Lower leg skin (tissue), 4 donors: ENCODE data around the gene DMRT2. TPM values are rescaled to one million over a fixed set of nuclear protein-coding genes. Genes with fewer than 3 reads are reported as not detected.

Experiments used
- DNase-seq, 2 donors: peaks; one replicate each; pipeline ENCODE4 v3.0.0-alpha.2; 2019; ENCODE audit warnings: low spot score in 2 of 2
- H3K4me3 ChIP-seq: fragments of 200-600 bp; sonication (generic); 2 replicates; pipeline ENCODE4 v1.5.1; 2017; ENCODE audit warnings: mild to moderate bottlenecking, low read depth; ENCODE audit not compliant: poor library complexity, severe bottlenecking
- POLR2A ChIP-seq, 2 donors: fragments of 450-650 bp; IDR thresholded peaks; one replicate each; pipeline ENCODE4 v1.6.1; 2016 to 2017; ENCODE audit warnings: antibody characterized with exemption in 2 of 2, mild to moderate bottlenecking in 1 of 2, moderate library complexity in 1 of 2
- WGBS, 2 donors: methylation state at CpG; one replicate each; pipeline ENCODE4 v1.1.5; 2018; 5-methylcytosine and 5-hydroxymethylcytosine counted together
- intact Hi-C: fragments of 100-400 bp; cut with DNase I; formaldehyde crosslinking; loops from one replicate; pipeline ENCODE4 v1.15.0; 2023; ENCODE audit warnings: low total_unique reads
- total RNA-seq, 4 donors: library from RNA; depleted of rRNA; stranded (reverse); fragments of >200 nt; gene quantifications; one replicate each; pipeline ENCODE4 v1.1.0, GENCODE V29; 2016
- TF ChIP-seq, protein P1 (sequence below), 3 donors: fragments of 450-650 bp; IDR thresholded peaks; one replicate each; pipeline ENCODE4 v1.5.1; 2016; ENCODE audit warnings: antibody characterized with exemption in 3 of 3, mild to moderate bottlenecking in 3 of 3, moderate library complexity in 2 of 3

DMRT2 gene
- total RNA-seq, 4 donors from 2014 or later, result 0.22 to 0.81 TPM; not detected in 2

DNA sequence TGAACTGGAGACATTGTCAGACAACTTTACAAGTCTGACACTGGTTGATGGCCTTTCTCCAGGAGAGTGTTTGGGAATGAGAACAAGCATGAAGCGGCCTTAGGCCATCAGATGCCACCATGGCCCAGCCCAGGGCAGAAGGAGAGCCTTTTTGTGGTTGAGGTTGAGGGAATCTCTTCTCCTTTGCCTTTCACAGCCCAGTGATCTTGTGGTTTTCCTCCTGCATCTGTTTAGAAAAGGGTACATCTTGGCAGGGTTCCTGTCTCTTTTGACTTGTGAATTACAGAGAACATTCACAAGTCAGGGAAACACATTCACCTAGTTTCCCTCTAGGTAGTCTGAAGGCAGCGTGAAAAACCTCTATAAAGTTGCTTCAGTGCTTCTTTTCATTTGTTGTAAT is 27.5 kb downstream of the DMRT2 start:
- H3K4me3 ChIP-seq, result no peak overlapping the region
- WGBS, 2 donors, result 71 to 92% methylated on average over 2 of the region's 2 CpGs
- no peak for DNase-seq
- no peak for TF ChIP-seq POLR2A (IDR thresholded peaks at IDR 0.05)
- TF ChIP-seq, protein P1, sequence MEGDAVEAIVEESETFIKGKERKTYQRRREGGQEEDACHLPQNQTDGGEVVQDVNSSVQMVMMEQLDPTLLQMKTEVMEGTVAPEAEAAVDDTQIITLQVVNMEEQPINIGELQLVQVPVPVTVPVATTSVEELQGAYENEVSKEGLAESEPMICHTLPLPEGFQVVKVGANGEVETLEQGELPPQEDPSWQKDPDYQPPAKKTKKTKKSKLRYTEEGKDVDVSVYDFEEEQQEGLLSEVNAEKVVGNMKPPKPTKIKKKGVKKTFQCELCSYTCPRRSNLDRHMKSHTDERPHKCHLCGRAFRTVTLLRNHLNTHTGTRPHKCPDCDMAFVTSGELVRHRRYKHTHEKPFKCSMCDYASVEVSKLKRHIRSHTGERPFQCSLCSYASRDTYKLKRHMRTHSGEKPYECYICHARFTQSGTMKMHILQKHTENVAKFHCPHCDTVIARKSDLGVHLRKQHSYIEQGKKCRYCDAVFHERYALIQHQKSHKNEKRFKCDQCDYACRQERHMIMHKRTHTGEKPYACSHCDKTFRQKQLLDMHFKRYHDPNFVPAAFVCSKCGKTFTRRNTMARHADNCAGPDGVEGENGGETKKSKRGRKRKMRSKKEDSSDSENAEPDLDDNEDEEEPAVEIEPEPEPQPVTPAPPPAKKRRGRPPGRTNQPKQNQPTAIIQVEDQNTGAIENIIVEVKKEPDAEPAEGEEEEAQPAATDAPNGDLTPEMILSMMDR (IDR thresholded peaks at IDR 0.05), result no peak
- intact Hi-C loops, result no loop called here

- peak in 1 of 2 donors; percentile 90 for DNase-seq
- intact Hi-C loops, result no loop called here
- 5 to 6% methylated on average over 13 of the region's 13 CpGs for WGBS, 2 donors
- no peak overlapping the region for H3K4me3 ChIP-seq
- no peak for TF ChIP-seq POLR2A (IDR thresholded peaks at IDR 0.05)
- TF ChIP-seq, protein P1 (IDR thresholded peaks at IDR 0.05), result no peak
Observed at GRCh38 chr9:1083325-1083913, 33.3 kb downstream of the DMRT2 start.

DNA sequence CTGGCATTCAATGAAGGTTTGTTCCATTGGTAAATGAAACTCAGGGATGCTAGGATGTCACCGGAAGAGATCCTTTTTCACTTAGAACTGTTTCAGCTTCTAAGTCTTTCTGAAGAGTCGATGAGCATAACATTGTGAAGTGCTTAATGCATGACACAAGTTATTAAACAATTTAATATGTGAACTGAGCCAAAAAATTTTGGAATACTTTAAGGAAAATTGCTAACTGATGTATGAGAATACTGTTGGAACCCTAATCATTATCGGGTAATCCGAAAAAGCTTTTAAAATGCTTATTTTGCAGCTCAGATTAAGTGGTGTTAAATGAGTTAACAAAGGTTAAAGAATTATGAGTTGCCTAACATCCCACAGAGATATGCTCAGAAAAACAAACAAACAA is 34.9 kb downstream of the DMRT2 start:
- TF ChIP-seq POLR2A (IDR thresholded peaks at IDR 0.05), result no peak
- intact Hi-C loops, result no loop called here
- WGBS, 2 donors, result 55 to 58% methylated on average over 4 of the region's 4 CpGs
- H3K4me3 ChIP-seq, result no peak overlapping the region
- DNase-seq, result no peak

DNA sequence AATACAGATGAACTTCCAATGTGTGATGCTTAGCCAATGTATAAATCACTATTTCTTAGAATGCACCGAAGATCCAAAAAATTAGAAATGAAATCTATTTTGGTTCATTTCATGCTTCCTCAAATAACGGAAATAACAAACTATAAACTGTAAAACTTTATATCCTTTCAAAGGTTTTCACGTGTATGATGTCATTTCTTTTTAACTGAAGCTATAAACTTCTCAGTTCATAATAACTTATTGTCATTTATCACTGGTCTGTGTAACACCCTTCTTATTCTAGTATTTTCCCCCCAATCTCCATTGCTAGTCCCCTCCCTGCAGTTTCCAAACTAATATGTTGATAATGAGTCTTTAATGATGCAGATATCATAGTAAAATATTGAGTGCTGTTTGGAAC is 36.4 kb downstream of the DMRT2 start:
- no peak for DNase-seq
- H3K4me3 ChIP-seq, result no peak overlapping the region
- TF ChIP-seq, protein P1 (IDR thresholded peaks at IDR 0.05), result no peak
- TF ChIP-seq POLR2A (IDR thresholded peaks at IDR 0.05), result no peak
- 32 to 34% methylated on average over 3 of the region's 3 CpGs for WGBS, 2 donors
- intact Hi-C loops, result no loop called here

GRCh38 chr9:1087120-1087881 is 37.1 kb downstream of the DMRT2 start:
- no peak for TF ChIP-seq POLR2A (IDR thresholded peaks at IDR 0.05)
- TF ChIP-seq, protein P1 (IDR thresholded peaks at IDR 0.05), result no peak
- DNase-seq, result no peak
- 83% methylated on average over 7 of the region's 7 CpGs for WGBS, 2 donors
- no peak overlapping the region for H3K4me3 ChIP-seq
- intact Hi-C loops, result no loop called here

GRCh38 chr9:1094749-1095148 is 44.6 kb downstream of the DMRT2 start:
- TF ChIP-seq POLR2A (IDR thresholded peaks at IDR 0.05), result no peak
- TF ChIP-seq, protein P1 (IDR thresholded peaks at IDR 0.05), result no peak
- no peak for DNase-seq
- intact Hi-C loops, result no loop called here
- H3K4me3 ChIP-seq, result no peak overlapping the region
- WGBS, 2 donors, result 75 to 86% methylated on average over 3 of the region's 3 CpGs
